Esophagus mucosa (tissue), 1 donor: ENCODE data around the gene EXO5. TPM values are rescaled to one million over a fixed set of nuclear protein-coding genes. Genes with fewer than 3 reads are reported as not detected.
"Not testable (repeated sequence)": the region's sequence is repeated elsewhere in the genome, so short reads cannot be mapped to it uniquely, and the experiment has no call there.

Experiments used
- ATAC-seq: fragments of 200-7000 bp; cut with Tn5 transposase; one replicate; pipeline ENCODE4 v1.9.1; 2020
- total RNA-seq: library from RNA; stranded (reverse); gene quantifications from one replicate; pipeline ENCODE4 v1.2.4, GENCODE V29; 2023
- donor health status: DM: yes; HTN: yes; CAD: no.

Gene EXO5
- total RNA-seq, 1 donor from 2014 or later, result 3.0 TPM

- ATAC-seq, result no peak
These were observed 44.5 kb downstream of the EXO5 start for GRCh38 chr1:40553017-40553416.

GRCh38 chr1:40554807-40555206 is 46.2 kb downstream of the EXO5 start:
- not testable (repeated sequence) for ATAC-seq

- ATAC-seq, result no peak
These were observed 47.6 kb downstream of the EXO5 start for GRCh38 chr1:40556121-40556520.

- not testable (repeated sequence) for ATAC-seq
These were observed 49.7 kb downstream of the EXO5 start for GRCh38 chr1:40558241-40558640.

- ATAC-seq, result no peak
These were observed 53.6 kb downstream of the EXO5 start for GRCh38 chr1:40562185-40562584.

GRCh38 chr1:40563266-40563665 is 54.7 kb downstream of the EXO5 start:
- ATAC-seq, result no peak

GRCh38 chr1:40564506-40564905 is 55.9 kb downstream of the EXO5 start:
- no peak for ATAC-seq

GRCh38 chr1:40564913-40565312 is 56.3 kb downstream of the EXO5 start:
- no peak for ATAC-seq

Other genes starting within 250 kb of the EXO5 start
- gene COL9A2, start 191.5 kb upstream of the EXO5 start, total RNA-seq, result 0.64 TPM
- 17.9 TPM for gene SMAP2, start 135.0 kb upstream of the EXO5 start, total RNA-seq
- gene ZFP69B, start 58.3 kb upstream of the EXO5 start, total RNA-seq, result 1.6 TPM
- 2.4 TPM for gene ZFP69, start 31.5 kb upstream of the EXO5 start, total RNA-seq
- gene ZNF684, start 22.9 kb downstream of the EXO5 start, total RNA-seq, result 1.8 TPM
- 2.2 TPM for gene RIMS3, start 156.9 kb downstream of the EXO5 start, total RNA-seq
- 40.8 TPM for gene NFYC, start 182.9 kb downstream of the EXO5 start, total RNA-seq